RWPE1 (cell line): Measurements from ENCODE around the gene F2R.
A peak's percentile ranks its signal among the peaks of the same experiment; 100 is the strongest.

Source experiments
- CTCF ChIA-PET: fragments of 350-600 bp; sonication (Branson Sonifier 250); formaldehyde crosslinking; extraction: SDS; loops from one replicate; lab custom pipeline; 2021; lab: Yijun Ruan, JAX
- POLR2A ChIA-PET: fragments of 400-600 bp; formaldehyde crosslinking; extraction: SDS; loops from one replicate; lab custom pipeline; 2020; ENCODE audit warnings: antibody characterized with exemption; ENCODE audit not compliant: low non-redundant PET; lab: Yijun Ruan, JAX
- DNase-seq: peaks from one replicate; pipeline ENCODE4 v3.0.0; 2012; ENCODE audit warnings: low spot score
- H3K27ac ChIP-seq: fragments of 450-650 bp; 2 replicates; pipeline ENCODE4 v1.5.1; 2017
- CTCF ChIP-seq: fragments of 450-650 bp; conservative IDR thresholded peaks from 2 replicates; pipeline ENCODE4 v1.5.1; 2017; ENCODE audit warnings: low read depth, mild to moderate bottlenecking

The F2R gene

GRCh38 chr5:76683816-76684731 is 31.9 kb upstream of the F2R start:
- H3K27ac ChIP-seq, result no peak overlapping the region
- no peak for DNase-seq
- TF ChIP-seq CTCF, result no peak
- ChIA-PET POLR2A (no interaction called here), CTCF (interaction anchor here (0.6 to 1.0 kb wide), 2 partner anchors 54 to 740 kb away, joined by 5 read pairs; no protein-coding TSS in a partner anchor)

GRCh38 chr5:76684756-76685519 is 31.0 kb upstream of the F2R start:
- ChIA-PET POLR2A (no interaction called here), CTCF (interaction anchor here (0.6 to 0.8 kb wide), 2 partner anchors 26 to 739 kb away, joined by 3 to 5 read pairs; no protein-coding TSS in a partner anchor)
- H3K27ac ChIP-seq, result no peak overlapping the region
- no peak for TF ChIP-seq CTCF
- no peak for DNase-seq

DNA sequence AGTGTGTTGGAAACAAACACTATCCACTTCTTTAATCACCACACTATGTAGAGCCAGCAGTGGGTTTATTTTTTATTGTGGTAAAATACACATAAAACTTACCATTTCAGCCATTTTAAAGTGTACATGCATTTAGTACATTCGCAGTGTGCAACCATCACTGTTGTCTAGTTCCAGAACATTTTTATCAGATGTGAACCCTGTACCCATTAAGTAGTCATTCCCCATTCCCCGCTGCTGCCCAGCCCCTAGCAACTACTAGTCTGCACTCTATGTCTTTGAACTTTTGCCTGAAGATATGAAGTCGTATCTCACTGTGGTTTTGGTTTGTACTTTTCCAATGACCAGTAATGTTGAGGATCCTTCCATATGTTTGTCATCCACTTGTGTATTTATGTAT is 30.2 kb upstream of the F2R start:
- POLR2A ChIA-PET, result no interaction called here
- no peak for TF ChIP-seq CTCF
- CTCF ChIA-PET, result no interaction called here
- DNase-seq, result no peak
- no peak overlapping the region for H3K27ac ChIP-seq

DNA sequence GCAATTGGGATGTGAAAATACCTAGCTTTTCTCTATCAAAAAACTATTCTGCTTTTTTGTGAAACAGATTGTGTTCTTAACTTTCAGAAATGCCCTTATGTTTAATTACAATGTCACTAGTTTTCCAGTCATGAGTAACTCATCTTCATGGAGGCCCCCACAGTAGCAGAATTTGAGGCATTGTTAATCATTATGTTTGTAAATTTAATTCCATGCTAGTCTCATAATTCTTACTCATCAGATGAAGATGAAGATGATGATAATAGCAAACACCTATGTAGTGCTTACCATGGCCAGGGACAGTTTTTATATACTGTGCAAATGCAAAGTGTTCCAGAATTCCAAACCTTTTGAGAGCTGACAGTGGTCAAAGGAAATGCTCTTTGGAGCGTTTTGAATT is 27.7 kb upstream of the F2R start:
- TF ChIP-seq CTCF, result no peak
- no peak overlapping the region for H3K27ac ChIP-seq
- ChIA-PET CTCF (no interaction called here), POLR2A (no interaction called here)
- no peak for DNase-seq

GRCh38 chr5:76688836-76689235 is 27.1 kb upstream of the F2R start:
- ChIA-PET POLR2A (no interaction called here), CTCF (interaction anchor here (0.6 kb wide), 1 partner anchor 829 kb away, joined by 3 read pairs; no protein-coding TSS in a partner anchor)
- no peak for DNase-seq
- no peak for TF ChIP-seq CTCF
- no peak overlapping the region for H3K27ac ChIP-seq

DNA sequence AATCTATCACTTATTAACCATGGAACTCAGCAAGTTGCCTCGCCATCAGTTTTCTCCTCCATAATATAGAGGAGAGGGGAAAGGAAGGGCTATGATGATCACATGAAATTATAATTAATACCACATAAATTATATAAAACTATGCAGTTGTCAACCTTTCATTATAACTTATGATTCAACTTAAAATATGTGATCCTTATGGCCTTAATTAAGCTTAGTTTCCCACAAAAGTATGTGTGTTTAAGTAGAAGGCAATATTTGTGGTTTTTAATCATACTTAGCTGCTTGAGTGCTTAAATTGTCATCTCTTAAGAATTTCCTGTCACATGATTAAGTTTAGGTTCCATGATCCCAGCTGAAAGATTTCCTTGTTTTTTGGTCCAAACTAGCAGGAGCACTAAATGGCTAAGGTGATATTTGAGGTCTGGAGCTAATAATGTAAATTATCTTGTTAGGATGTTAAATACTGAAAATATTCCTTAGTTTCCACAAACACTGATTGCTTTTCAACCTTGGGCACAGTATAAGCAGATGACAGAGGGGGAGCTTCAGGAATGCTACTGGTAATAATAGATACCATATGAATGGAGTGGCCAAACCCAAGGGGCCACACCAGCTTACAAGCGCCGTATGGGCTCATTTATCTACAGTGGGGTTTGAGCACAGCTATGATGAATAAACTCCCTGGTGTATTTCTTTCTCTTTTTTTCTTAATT is 26.4 kb upstream of the F2R start:
- ChIA-PET CTCF (interaction anchor here (0.6 to 1.5 kb wide), 3 partner anchors 20 to 828 kb away, joined by 3 to 6 read pairs (median 3); no protein-coding TSS in a partner anchor), POLR2A (no interaction called here)
- no peak for TF ChIP-seq CTCF
- no peak overlapping the region for H3K27ac ChIP-seq
- DNase-seq, result peak; percentile 82
